ENCODE measurements around the gene AKIRIN2.

- TF ChIP-seq TSHZ2 (CRISPR knock-in tag; IDR thresholded peaks at IDR 0.05) (no peak), CSDC2 (CRISPR knock-in tag; IDR thresholded peaks at IDR 0.05) (no peak), CREB5 (CRISPR knock-in tag; IDR thresholded peaks at IDR 0.05; ENCODE audit: low read depth) (no peak), ZNF70 (CRISPR knock-in tag; IDR thresholded peaks at IDR 0.05) (no peak), PATZ1 (CRISPR knock-in tag; IDR thresholded peaks at IDR 0.05; ENCODE audit: borderline replicate concordance) (no peak), PPARA (CRISPR knock-in tag; IDR thresholded peaks at IDR 0.05; ENCODE audit: borderline replicate concordance) (no peak)
These were observed 31.3 kb downstream of the AKIRIN2 start for GRCh38 chr6:87670707-87671106.
